ENCODE data around the gene BCLAF3. TPM values are rescaled to one million over a fixed set of nuclear protein-coding genes. Genes with fewer than 3 reads are reported as not detected.

BCLAF3 gene
- total RNA-seq, 1 donor from 2014 or later = 11.8 TPM

DNA sequence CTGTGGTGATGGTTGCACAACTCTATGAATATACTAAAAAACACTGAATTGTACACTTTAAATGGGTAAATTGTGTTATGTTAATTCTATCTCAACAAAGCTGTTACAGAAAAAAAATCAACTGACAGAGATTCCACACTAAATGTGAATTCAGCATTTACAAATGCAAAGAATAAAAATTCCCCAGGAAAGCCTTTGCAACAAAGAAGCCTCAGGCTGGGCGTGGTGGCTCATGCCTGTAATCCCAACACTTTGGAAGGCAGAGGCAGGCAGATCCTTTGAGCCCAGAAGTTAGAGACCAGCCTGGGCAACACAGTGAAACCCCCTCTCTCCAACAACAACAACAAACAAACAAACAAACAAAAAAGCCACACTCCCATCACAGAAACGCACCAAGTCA, 8.9 kb downstream of the BCLAF3 start:
- H3K27ac ChIP-seq = no peak overlapping the region

DNA sequence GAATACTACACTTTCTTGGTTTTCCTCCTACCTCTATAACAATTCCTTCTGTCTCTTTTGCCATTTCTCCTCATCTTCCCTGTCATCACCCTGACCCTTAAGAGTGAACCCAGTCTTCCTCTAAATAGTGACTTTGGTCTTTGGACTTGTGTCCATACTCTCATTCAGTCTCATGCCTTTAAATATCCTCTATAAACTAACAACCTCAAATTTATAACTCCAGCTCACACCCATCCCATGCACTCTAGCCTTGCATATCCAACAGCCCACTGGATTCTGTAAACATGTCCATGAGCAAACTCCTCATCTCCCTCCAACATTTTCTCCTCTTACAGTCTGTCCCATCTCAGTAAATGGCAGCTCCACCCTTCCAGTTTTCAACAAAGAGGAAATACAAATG, 15.0 kb downstream of the BCLAF3 start:
- TF ChIP-seq POLR2A (IDR thresholded peaks at IDR 0.05) (no peak), POLR2AphosphoS5 (IDR thresholded peaks at IDR 0.05; ENCODE audit: insufficient read depth in 1 of 2, low read depth in 1 of 2) (no peak)
- TF ChIP-seq, protein P1, sequence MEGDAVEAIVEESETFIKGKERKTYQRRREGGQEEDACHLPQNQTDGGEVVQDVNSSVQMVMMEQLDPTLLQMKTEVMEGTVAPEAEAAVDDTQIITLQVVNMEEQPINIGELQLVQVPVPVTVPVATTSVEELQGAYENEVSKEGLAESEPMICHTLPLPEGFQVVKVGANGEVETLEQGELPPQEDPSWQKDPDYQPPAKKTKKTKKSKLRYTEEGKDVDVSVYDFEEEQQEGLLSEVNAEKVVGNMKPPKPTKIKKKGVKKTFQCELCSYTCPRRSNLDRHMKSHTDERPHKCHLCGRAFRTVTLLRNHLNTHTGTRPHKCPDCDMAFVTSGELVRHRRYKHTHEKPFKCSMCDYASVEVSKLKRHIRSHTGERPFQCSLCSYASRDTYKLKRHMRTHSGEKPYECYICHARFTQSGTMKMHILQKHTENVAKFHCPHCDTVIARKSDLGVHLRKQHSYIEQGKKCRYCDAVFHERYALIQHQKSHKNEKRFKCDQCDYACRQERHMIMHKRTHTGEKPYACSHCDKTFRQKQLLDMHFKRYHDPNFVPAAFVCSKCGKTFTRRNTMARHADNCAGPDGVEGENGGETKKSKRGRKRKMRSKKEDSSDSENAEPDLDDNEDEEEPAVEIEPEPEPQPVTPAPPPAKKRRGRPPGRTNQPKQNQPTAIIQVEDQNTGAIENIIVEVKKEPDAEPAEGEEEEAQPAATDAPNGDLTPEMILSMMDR (IDR thresholded peaks at IDR 0.05) = no peak
- intact Hi-C loops (cut with DNase I) = no loop called here
- Histone ChIP-seq H3K4me1 (no peaks in the 10 kb centered on the region), H3K4me3 (no peak overlapping the region), H3K27me3 (no peaks in the 10 kb centered on the region), H3K36me3 (no peaks in the 10 kb centered on the region), H3K27ac (no peak overlapping the region), H3K9me3 (no peaks in the 10 kb centered on the region)
- no peak for DNase-seq (ENCODE audit: extremely low spot score in 2 of 2)

More for the DNA sequence above, 8.9 kb downstream of the BCLAF3 start:
- H3K4me3 ChIP-seq = no peak overlapping the region
- peaks cover 3% of the 10 kb centered on the region for H3K4me1 ChIP-seq
- intact Hi-C loops (cut with DNase I) = no loop called here
- no peaks in the 10 kb centered on the region for H3K27me3 ChIP-seq
- no peak for DNase-seq (ENCODE audit: extremely low spot score in 2 of 2)
- H3K36me3 ChIP-seq = no peaks in the 10 kb centered on the region
- H3K9me3 ChIP-seq = no peaks in the 10 kb centered on the region
- TF ChIP-seq POLR2A (IDR thresholded peaks at IDR 0.05) (no peak), POLR2AphosphoS5 (IDR thresholded peaks at IDR 0.05; ENCODE audit: insufficient read depth in 1 of 2, low read depth in 1 of 2) (no peak)
- TF ChIP-seq, protein P1 (IDR thresholded peaks at IDR 0.05) = no peak

DNA sequence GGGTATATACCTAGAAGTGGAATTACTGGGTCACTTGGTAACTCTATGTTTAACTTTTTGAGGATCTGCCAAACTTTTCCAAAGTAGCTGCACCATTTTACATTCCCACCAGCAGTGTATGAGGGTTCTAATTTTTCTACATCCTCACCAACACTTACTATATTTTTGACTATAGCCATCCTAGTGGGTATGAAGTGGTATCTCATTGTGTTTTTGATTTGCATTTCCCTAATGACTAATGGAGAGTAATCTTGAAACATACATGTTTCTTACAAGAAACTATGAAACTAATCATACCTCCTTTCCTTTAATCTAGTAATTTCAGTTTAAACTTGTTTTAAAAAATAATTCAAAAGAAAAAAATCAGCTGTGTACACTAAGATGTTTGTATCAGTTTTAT, 17.9 kb downstream of the BCLAF3 start:
- Histone ChIP-seq H3K27ac (no peak overlapping the region), H3K4me3 (no peak overlapping the region), H3K27me3 (no peaks in the 10 kb centered on the region), H3K9me3 (no peaks in the 10 kb centered on the region), H3K36me3 (no peaks in the 10 kb centered on the region), H3K4me1 (no peaks in the 10 kb centered on the region)
- TF ChIP-seq POLR2A (IDR thresholded peaks at IDR 0.05) = no peak
- TF ChIP-seq, protein P1 (IDR thresholded peaks at IDR 0.05) = no peak
- no peak for TF ChIP-seq POLR2AphosphoS5 (IDR thresholded peaks at IDR 0.05; ENCODE audit: insufficient read depth in 1 of 2, low read depth in 1 of 2)
- intact Hi-C loops (cut with DNase I) = no loop called here
- no peak for DNase-seq (ENCODE audit: extremely low spot score in 2 of 2)

DNA sequence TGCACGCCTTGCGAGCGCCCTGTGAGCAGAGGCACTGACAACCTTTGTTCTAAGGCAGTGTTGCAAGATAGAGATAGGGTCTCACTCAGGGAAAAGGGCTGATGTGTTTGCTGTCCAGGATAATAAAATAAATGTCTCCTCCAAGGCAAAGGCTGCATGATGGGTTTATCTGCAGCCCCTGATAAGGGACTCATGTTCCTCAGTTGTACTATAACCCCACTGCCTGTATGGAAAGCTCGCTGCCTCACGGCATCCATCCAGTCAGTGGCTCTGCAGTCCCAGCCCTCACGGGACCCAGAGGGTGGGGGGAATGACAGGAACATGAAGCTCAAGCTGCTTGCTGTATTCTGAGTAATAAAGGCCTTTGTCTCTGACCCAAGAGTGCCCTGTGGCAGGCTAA, 22.6 kb downstream of the BCLAF3 start:
- Histone ChIP-seq H3K27me3 (no peaks in the 10 kb centered on the region), H3K4me3 (no peak overlapping the region), H3K4me1 (no peaks in the 10 kb centered on the region), H3K9me3 (no peaks in the 10 kb centered on the region), H3K27ac (no peak overlapping the region), H3K36me3 (no peaks in the 10 kb centered on the region)
- intact Hi-C loops (cut with DNase I) = no loop called here
- no peak for DNase-seq (ENCODE audit: extremely low spot score in 2 of 2)
- TF ChIP-seq POLR2AphosphoS5 (IDR thresholded peaks at IDR 0.05; ENCODE audit: insufficient read depth in 1 of 2, low read depth in 1 of 2) (no peak), POLR2A (IDR thresholded peaks at IDR 0.05) (no peak)
- TF ChIP-seq, protein P1 (IDR thresholded peaks at IDR 0.05) = no peak

DNA sequence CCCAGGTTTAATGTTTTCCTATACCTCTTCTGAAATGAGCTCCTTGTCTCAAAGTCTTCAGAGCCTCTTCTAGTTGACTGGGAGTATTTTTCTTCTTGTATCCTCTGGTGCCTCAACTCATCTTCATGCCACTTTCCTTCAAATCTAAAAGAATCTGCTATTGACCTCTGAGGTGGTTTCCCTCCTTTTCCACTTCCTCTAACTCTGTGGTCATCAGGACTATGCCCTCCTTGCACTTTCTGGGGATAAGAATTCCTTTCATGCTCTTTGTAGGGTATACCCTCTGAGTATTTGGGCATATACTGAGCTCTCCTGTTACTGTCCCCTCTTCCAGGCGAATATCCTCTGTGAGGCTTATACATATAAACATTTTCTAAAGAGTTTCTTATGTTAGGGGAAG, 24.8 kb downstream of the BCLAF3 start:
- H3K27me3 ChIP-seq = no peaks in the 10 kb centered on the region
- no peaks in the 10 kb centered on the region for H3K9me3 ChIP-seq
- H3K36me3 ChIP-seq = no peaks in the 10 kb centered on the region
- TF ChIP-seq, protein P1 (IDR thresholded peaks at IDR 0.05) = no peak
- no peak for TF ChIP-seq POLR2AphosphoS5 (IDR thresholded peaks at IDR 0.05; ENCODE audit: insufficient read depth in 1 of 2, low read depth in 1 of 2)
- TF ChIP-seq POLR2A (IDR thresholded peaks at IDR 0.05) = no peak
- no peaks in the 10 kb centered on the region for H3K4me1 ChIP-seq
- no peak overlapping the region for H3K27ac ChIP-seq
- no peak for DNase-seq (ENCODE audit: extremely low spot score in 2 of 2)
- intact Hi-C loops (cut with DNase I) = no loop called here
- H3K4me3 ChIP-seq = no peak overlapping the region
